NCI-H1105 treated with DMSO at 0.1 percent for 48 hours (cell line): Measurements from ENCODE around the gene ATF2.

Experiments used
- DNase-seq: peaks from one replicate; lab custom pipeline; 2025; lab: John Stamatoyannopoulos, UW

Gene ATF2

GRCh38 chr2:175025946-175026345 is 142.1 kb downstream of the ATF2 start:
- DNase-seq = no peak

- no peak for DNase-seq
Observed at GRCh38 chr2:175025233-175025632, 142.8 kb downstream of the ATF2 start.

- DNase-seq = no peak
Observed at GRCh38 chr2:175022923-175023322, 145.1 kb downstream of the ATF2 start.
